Measurements from ENCODE around the gene NEO1.

NEO1 gene

DNA sequence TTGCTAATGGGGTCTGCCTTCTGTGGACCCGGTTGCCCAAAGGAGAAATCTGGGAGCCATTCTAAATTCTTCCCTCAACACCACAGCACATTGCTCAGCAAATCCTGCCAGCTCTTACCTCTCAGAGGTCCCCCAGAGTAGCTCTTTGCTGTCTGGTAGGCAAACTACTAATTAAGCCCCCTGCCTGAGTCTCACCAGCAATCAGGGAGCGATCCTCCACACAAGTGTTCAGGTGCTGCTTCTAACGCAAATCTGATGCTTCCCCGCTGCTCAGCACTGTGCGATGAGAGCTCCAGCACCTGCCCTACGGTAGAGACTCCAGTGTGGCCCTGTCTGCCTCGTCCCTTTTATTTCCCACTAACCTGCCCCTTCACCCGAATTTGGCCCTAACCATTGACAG is 256.0 kb downstream of the NEO1 start:
- no peak for DNase-seq (ENCODE audit: low read depth)
- H3K4me3 ChIP-seq (ENCODE audit: low read depth, low read length), result no peak overlapping the region
- TF ChIP-seq, protein P1, sequence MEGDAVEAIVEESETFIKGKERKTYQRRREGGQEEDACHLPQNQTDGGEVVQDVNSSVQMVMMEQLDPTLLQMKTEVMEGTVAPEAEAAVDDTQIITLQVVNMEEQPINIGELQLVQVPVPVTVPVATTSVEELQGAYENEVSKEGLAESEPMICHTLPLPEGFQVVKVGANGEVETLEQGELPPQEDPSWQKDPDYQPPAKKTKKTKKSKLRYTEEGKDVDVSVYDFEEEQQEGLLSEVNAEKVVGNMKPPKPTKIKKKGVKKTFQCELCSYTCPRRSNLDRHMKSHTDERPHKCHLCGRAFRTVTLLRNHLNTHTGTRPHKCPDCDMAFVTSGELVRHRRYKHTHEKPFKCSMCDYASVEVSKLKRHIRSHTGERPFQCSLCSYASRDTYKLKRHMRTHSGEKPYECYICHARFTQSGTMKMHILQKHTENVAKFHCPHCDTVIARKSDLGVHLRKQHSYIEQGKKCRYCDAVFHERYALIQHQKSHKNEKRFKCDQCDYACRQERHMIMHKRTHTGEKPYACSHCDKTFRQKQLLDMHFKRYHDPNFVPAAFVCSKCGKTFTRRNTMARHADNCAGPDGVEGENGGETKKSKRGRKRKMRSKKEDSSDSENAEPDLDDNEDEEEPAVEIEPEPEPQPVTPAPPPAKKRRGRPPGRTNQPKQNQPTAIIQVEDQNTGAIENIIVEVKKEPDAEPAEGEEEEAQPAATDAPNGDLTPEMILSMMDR (IDR thresholded peaks at IDR 0.05; ENCODE audit: control insufficient read depth, extremely low read depth, insufficient read depth), result no peak

DNA sequence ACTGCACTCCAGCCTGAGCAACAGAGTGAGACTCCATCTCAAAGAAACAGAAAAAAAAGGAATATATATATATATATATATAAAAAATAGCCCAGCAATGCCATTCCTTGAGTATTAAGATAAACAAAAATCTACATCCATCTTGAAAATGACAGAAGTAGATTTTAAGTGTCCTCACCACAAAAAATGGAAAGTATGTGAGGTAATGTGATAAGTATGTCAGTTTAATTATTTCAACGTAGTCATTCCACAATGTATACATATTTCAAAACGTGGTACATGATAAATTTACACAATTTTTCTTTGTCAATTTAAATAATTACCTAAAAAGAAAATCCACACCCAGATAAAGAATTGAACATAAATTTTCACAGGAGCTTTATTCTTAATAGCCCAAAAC is 261.6 kb downstream of the NEO1 start:
- H3K4me3 ChIP-seq (ENCODE audit: low read depth, low read length), result no peak overlapping the region
- TF ChIP-seq, protein P1 (IDR thresholded peaks at IDR 0.05; ENCODE audit: control insufficient read depth, extremely low read depth, insufficient read depth), result no peak
- no peak for DNase-seq (ENCODE audit: low read depth)

GRCh38 chr15:73317651-73318462 is 265.6 kb downstream of the NEO1 start:
- no peak for DNase-seq (ENCODE audit: low read depth)
- H3K4me3 ChIP-seq (ENCODE audit: low read depth, low read length), result no peak overlapping the region
- TF ChIP-seq, protein P1 (IDR thresholded peaks at IDR 0.05; ENCODE audit: control insufficient read depth, extremely low read depth, insufficient read depth), result no peak

DNA sequence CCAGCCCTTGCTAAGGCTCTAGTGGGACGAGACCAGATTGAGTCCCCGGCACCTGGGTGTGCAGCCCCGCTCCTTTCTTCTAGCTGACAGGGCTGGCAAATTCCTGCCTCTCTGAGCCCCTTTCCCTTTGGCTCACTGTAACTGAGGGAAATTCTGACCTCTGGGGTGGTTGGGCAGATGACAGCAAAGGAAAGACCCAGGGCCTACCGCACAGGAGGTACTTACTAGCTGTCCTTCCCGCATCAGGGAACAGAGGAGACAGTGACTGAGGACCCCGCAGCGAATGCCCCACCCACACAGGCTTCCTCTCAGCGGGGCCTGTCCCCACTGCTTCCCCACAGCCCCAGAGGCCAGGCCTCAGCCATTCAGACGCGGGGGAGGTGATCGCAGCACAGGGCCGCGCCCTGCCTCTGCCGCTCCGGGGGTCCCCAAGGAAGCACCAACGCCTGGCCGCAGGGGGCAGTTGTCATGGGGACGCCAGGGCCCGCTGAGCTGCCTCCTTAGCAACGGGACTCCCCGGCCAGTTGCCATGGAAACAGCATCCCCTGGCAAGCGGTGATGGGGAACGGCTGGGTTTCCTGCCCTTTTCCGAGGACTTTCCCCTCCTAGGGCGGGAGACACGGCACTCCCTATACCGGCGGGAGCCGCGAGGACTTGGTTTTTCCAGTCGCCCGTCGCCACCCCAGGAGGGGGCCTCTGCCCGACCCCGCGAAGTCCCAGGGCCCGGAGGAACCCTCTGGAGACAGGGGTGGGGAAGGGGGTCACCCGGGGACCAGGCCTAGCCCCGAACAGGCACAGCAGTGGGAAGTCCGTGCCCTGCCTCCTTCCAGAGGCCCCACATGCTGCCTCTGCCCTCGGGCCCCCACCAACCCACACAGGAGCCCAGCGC is 266.4 kb downstream of the NEO1 start:
- H3K4me3 ChIP-seq (ENCODE audit: low read depth, low read length), result no peak overlapping the region
- no peak for DNase-seq (ENCODE audit: low read depth)
- TF ChIP-seq, protein P1 (IDR thresholded peaks at IDR 0.05; ENCODE audit: control insufficient read depth, extremely low read depth, insufficient read depth), result no peak

DNA sequence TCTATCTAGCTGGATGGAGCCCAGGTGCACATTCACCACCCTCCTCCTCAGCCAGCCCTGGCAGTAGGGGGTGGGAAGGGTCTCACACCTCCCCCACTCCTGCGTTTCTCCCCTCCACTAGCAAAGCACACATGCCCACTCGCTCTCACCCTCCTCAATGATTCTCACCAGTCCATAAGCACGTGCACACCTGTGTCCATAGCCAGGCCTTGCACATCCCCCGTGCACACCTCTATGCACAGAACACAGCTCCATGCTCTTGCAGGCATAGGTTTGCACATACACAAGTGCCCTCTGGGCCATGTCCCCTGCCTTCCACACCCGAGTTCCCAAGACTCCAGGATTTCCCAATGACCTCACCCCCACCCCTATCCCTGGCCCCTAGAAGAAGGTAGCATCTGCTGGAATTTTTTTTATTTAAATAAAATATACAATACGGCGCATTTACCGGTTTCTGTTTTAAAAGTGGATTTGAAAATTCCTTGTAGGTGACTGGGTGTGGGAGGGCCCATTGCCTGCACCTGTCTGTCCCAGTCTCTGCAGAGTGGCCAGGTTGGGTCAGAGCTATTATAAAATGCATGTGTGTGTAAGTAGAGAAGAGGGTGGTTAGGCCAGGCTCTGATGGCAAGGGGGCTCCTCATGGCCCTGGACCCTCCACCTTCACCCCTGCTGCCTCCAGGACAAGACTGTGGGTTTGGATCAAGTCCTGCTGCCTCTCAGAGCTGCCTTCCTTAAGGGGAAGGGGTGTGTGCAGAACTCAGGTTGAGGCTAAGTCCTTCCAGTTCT is 267.4 kb downstream of the NEO1 start:
- H3K4me3 ChIP-seq (ENCODE audit: low read depth, low read length), result no peak overlapping the region
- no peak for DNase-seq (ENCODE audit: low read depth)
- TF ChIP-seq, protein P1 (IDR thresholded peaks at IDR 0.05; ENCODE audit: control insufficient read depth, extremely low read depth, insufficient read depth), result no peak

- no peak for DNase-seq (ENCODE audit: low read depth)
- no peak overlapping the region for H3K4me3 ChIP-seq (ENCODE audit: low read depth, low read length)
- TF ChIP-seq, protein P1 (IDR thresholded peaks at IDR 0.05; ENCODE audit: control insufficient read depth, extremely low read depth, insufficient read depth), result no peak
These were observed 268.4 kb downstream of the NEO1 start for GRCh38 chr15:73320619-73321180.

Measured in LNCaP clone FGC (cell line).